Heart left ventricle (tissue), 16 donors: ENCODE measurements around the gene PLEKHA1. TPM values are rescaled to one million over a fixed set of nuclear protein-coding genes. Genes with fewer than 3 reads are reported as not detected.

Source experiments
- ATAC-seq, 4 donors: fragments of 200-7000 bp; cut with Tn5 transposase; one replicate each; pipeline ENCODE4 v1.9.1; 2020 to 2022; ENCODE audit warnings: moderate library complexity in 4 of 4, mild to moderate bottlenecking in 3 of 4, moderate number of reproducible peaks in 1 of 4
- DNase-seq, 5 donors: peaks; one replicate each; pipeline ENCODE4 v3.0.0-alpha.2; 2020
- H3K27ac ChIP-seq, 12 donors: fragments of 200-600 bp; sonication (generic) in 4 of 12; one replicate each; pipeline versions ENCODE4 v1.5.0 to v1.8.0; 2016 to 2022; ENCODE audit warnings: mild to moderate bottlenecking in 2 of 12
- H3K27me3 ChIP-seq, 9 donors: fragments of 200-600 bp; sonication (generic) in 2 of 9; one replicate each; pipeline versions ENCODE4 v1.5.1 to v1.8.0; 2016 to 2022; ENCODE audit warnings: mild to moderate bottlenecking in 3 of 9
- H3K36me3 ChIP-seq, 9 donors: fragments of 200-600 bp; sonication (generic) in 2 of 9; one replicate each; pipeline versions ENCODE4 v1.5.0 to v1.8.0; 2018 to 2022; ENCODE audit warnings: mild to moderate bottlenecking in 2 of 9
- H3K4me1 ChIP-seq, 12 donors: fragments of 200-600 bp; sonication (generic) in 4 of 12; one replicate each; pipeline versions ENCODE4 v1.5.0 to v1.8.0; 2016 to 2022; ENCODE audit warnings: mild to moderate bottlenecking in 3 of 12
- H3K4me3 ChIP-seq, 12 donors: fragments of 200-600 bp; sonication (generic) in 4 of 12; one replicate each; pipeline versions ENCODE4 v1.5.0 to v1.8.0; 2017 to 2022; ENCODE audit warnings: mild to moderate bottlenecking in 9 of 12, moderate library complexity in 4 of 12
- H3K9me3 ChIP-seq, 12 donors: fragments of 200-600 bp; sonication (generic) in 4 of 12; one replicate each; pipeline versions ENCODE4 v1.5.0 to v1.8.0; 2016 to 2022; ENCODE audit warnings: mild to moderate bottlenecking in 1 of 12
- POLR2A ChIP-seq, 2 donors: fragments of 450-650 bp; IDR thresholded peaks; one replicate each; pipeline ENCODE4 v1.6.1; 2017; ENCODE audit warnings: antibody characterized with exemption in 2 of 2, mild to moderate bottlenecking in 2 of 2, moderate library complexity in 2 of 2
- WGBS, 4 donors: extraction: QIAGEN DNeasy Blood & Tissue Kit in 2 of 4; methylation state at CpG; one replicate each; pipeline versions ENCODE4 v1.1.5 to v1.1.7; 2013 to 2018; 5-methylcytosine and 5-hydroxymethylcytosine counted together
- intact Hi-C, 10 donors: fragments of 100-400 bp; cut with DNase I; formaldehyde crosslinking; loops; one replicate each; pipeline versions ENCODE4 v1.11.1 to v1.14.2; 2022
- polyA plus RNA-seq, 2 donors: library from polyadenylated mRNA; stranded (reverse); fragments of 200-250 nt; gene quantifications; one replicate each; pipeline ENCODE4 v1.2.3, GENCODE V29; 2013
- total RNA-seq, 9 donors: library from RNA; depleted of rRNA in 2 of 9; stranded (reverse); fragments of >200 nt in 2 of 9; fragmentation: NEBNext Ultra II Directional in 3 of 9; extraction: Animal tissue kit (Norgen Biotek cat#: 25700) in 3 of 9; gene quantifications; one replicate each; pipeline versions ENCODE4 v1.1.0 to v1.2.4, GENCODE V29; 2016 to 2023
- TF ChIP-seq, protein P1 (sequence below), 12 donors: fragments of 200-600 bp; sonication (generic) in 4 of 12; IDR thresholded peaks; one replicate each; pipeline versions ENCODE4 v1.5.0 to v1.8.0; 2018 to 2022; ENCODE audit warnings: antibody characterized with exemption in 12 of 12, mild to moderate bottlenecking in 5 of 12
- donor health status: ischemic (EF 13 %, LVEDD 7.1; RV severe dilation, severe dysfunction).
- donor health status: healthy with polysubstance abuse.
- donor health status: DM: no; HTN: yes; CAD: no.
- donor health status: DM: no; HTN: no; CAD: no.
- donor health status: ischemic (EF 25% LVEDD 6.9; RV normal size, moderate dysfunction).
- donor health status: ischemic (EF 25% LVEDD 5.7; RV mildly dilated, moderate dysfunction).
- donor health status: healthy.
- donor health status: DM: yes; HTN: yes; CAD: no.
- donor health status: ischemic (EF 35%, LVEDD 5.7; RV mildly dilated, moderate dysfunction).
- donor health status: nonischemic (EF 11% LVEDD 7.7; RV severe dilation, severe dysfunction).
- donor health status: DM: yes; HTN: yes; CAD: no.
- donor health status: PGD.
- donor health status: ischemic (EF 29% LVEDD 5.4; RV normal size, mild dysfunction).
- donor health status: nonischemic (EF 23%, LVEDD 6.1; RV moderate dilation, normal function).

PLEKHA1 gene
- total and polyA plus RNA-seq, 11 donors = 14.1 to 70.6 (median 43.3) TPM

GRCh38 chr10:122450353-122450990 is 76.0 kb downstream of the PLEKHA1 start:
- Histone ChIP-seq H3K27me3 (no peaks in the 10 kb centered on the region), H3K27ac (peak overlapping the region in 4 of 12 donors; percentile 5 to 54 (median 36)), H3K4me1 (peaks cover 0 to 35% (median 7%) of the 10 kb centered on the region in 12 donors), H3K9me3 (no peaks in the 10 kb centered on the region), H3K4me3 (no peak overlapping the region), H3K36me3 (no peaks in the 10 kb centered on the region)
- no peak for DNase-seq
- peak in 2 of 4 donors; percentile 19 to 38 for ATAC-seq
- TF ChIP-seq POLR2A (IDR thresholded peaks at IDR 0.05) = no peak
- TF ChIP-seq, protein P1, sequence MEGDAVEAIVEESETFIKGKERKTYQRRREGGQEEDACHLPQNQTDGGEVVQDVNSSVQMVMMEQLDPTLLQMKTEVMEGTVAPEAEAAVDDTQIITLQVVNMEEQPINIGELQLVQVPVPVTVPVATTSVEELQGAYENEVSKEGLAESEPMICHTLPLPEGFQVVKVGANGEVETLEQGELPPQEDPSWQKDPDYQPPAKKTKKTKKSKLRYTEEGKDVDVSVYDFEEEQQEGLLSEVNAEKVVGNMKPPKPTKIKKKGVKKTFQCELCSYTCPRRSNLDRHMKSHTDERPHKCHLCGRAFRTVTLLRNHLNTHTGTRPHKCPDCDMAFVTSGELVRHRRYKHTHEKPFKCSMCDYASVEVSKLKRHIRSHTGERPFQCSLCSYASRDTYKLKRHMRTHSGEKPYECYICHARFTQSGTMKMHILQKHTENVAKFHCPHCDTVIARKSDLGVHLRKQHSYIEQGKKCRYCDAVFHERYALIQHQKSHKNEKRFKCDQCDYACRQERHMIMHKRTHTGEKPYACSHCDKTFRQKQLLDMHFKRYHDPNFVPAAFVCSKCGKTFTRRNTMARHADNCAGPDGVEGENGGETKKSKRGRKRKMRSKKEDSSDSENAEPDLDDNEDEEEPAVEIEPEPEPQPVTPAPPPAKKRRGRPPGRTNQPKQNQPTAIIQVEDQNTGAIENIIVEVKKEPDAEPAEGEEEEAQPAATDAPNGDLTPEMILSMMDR (IDR thresholded peaks at IDR 0.05) = no peak
- intact Hi-C loops = no loop called here
- 61 to 70% (median 66%) methylated on average over 14 of the region's 14 CpGs for WGBS, 4 donors

DNA sequence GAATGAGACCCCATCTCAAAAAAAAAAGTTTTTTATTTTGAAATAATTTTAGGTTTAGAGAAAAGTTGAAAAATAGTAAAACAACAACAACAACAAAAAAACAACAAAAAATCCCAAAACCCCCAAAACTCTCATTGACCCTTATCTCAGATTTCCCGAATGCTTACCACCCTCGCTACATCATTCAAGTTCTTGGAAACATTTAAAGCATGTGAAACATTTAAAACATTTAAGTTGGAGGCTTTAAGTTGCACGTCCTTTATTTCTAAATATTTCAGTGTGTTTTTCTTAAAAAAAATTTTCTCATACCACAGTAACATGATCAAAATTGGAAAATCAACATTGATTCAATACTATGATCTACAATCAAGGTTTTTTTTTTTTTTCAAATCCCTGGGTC is 79.6 kb downstream of the PLEKHA1 start:
- no peak overlapping the region for H3K27ac ChIP-seq
- H3K27me3 ChIP-seq = peaks cover 0 to 8% (median 0%) of the 10 kb centered on the region in 9 donors
- ATAC-seq (no peak), DNase-seq (no peak)
- WGBS, 4 donors = 67 to 82% (median 81%) methylated on average over 3 of the region's 3 CpGs
- H3K4me3 ChIP-seq = no peak overlapping the region
- no peaks in the 10 kb centered on the region for H3K36me3 ChIP-seq
- intact Hi-C loops = no loop called here
- no peaks in the 10 kb centered on the region for H3K9me3 ChIP-seq
- no peak for TF ChIP-seq POLR2A (IDR thresholded peaks at IDR 0.05)
- TF ChIP-seq, protein P1 (IDR thresholded peaks at IDR 0.05) = no peak
- peaks cover 0 to 27% (median 3%) of the 10 kb centered on the region in 12 donors for H3K4me1 ChIP-seq

DNA sequence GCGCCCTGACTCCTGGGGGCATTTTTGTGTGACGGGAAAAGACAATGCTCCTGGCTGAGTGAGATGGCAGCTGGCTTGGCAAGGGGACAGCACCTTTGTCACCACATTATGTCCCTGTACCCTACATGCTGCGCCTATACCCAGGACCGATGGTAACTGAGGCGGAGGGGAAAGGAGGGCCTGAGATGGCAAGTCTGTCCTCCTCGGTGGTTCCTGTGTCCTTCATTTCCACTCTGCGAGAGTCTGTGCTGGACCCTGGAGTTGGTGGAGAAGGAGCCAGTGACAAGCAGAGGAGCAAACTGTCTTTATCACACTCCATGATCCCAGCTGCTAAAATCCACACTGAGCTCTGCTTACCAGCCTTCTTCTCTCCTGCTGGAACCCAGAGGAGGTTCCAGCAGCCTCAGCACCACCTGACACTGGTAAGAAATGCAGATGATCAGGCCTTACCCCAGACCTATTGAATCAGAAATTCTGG is 80.1 kb downstream of the PLEKHA1 start, which contains the start of gene ARMS2:
TSS of gene ARMS2 (plus strand) at position 51 of the 478 bp plus-strand sequence. CDS start at position 126, 75 bp downstream.
- no peak for DNase-seq
- no peak within 1 kb of the TSS for H3K27ac ChIP-seq
- intact Hi-C loops = no loop called here
- H3K36me3 ChIP-seq = no peaks in the 10 kb centered on the region
- H3K9me3 ChIP-seq = no peaks in the 10 kb centered on the region
- H3K4me1 ChIP-seq = peaks cover 0 to 22% (median 2%) of the 10 kb centered on the region in 12 donors
- WGBS, 4 donors = 80 to 87% (median 83%) methylated on average over 6 to 7 of the region's 7 CpGs
- TF ChIP-seq, protein P1 (IDR thresholded peaks at IDR 0.05) = no peak
- TF ChIP-seq POLR2A (IDR thresholded peaks at IDR 0.05) = no peak
- no peak for ATAC-seq
- peaks cover 0 to 13% (median 0%) of the 10 kb centered on the region in 9 donors for H3K27me3 ChIP-seq
- no peak within 1 kb of the TSS for H3K4me3 ChIP-seq

- TF ChIP-seq POLR2A (IDR thresholded peaks at IDR 0.05) = no peak
- TF ChIP-seq, protein P1 (IDR thresholded peaks at IDR 0.05) = no peak
- ATAC-seq (no peak), DNase-seq (no peak)
- intact Hi-C loops = no loop called here
- peaks cover 0 to 22% (median 5%) of the 10 kb centered on the region in 12 donors for H3K4me1 ChIP-seq
- WGBS, 4 donors = 87 to 97% (median 93%) methylated on average over 11 of the region's 11 CpGs
- peaks cover 0 to 21% (median 0%) of the 10 kb centered on the region in 9 donors for H3K27me3 ChIP-seq
- no peak overlapping the region for H3K4me3 ChIP-seq
- H3K9me3 ChIP-seq = no peaks in the 10 kb centered on the region
- H3K27ac ChIP-seq = no peak overlapping the region
- no peaks in the 10 kb centered on the region for H3K36me3 ChIP-seq
Observed at GRCh38 chr10:122455376-122456079, 81.0 kb downstream of the PLEKHA1 start.
